CD4-positive, CD25-positive, alpha-beta regulatory T cell (primary cell): ENCODE measurements around the gene CBLB. TPM values are rescaled to one million over a fixed set of nuclear protein-coding genes. Genes with fewer than 3 reads are reported as not detected.

Experiments
- ATAC-seq, 2 donors: fragments of 150-1000 bp; cut with Tn5 transposase; one replicate each; pipeline ENCODE4 v1.10.0; 2021; ENCODE audit warnings: low read depth in 2 of 2, moderate number of reproducible peaks in 2 of 2, moderate library complexity in 1 of 2
- DNase-seq, 3 donors: peaks; one replicate each; pipeline versions ENCODE4 v3.0.0 to v3.0.0-alpha.2; 2012 to 2022; ENCODE audit warnings: mixed read lengths in 1 of 3
- H3K27ac ChIP-seq: one replicate; pipeline ENCODE4 v1.7.0; 2013; ENCODE audit warnings: mild to moderate bottlenecking, low read length; ENCODE audit not compliant: insufficient read depth, poor library complexity, severe bottlenecking
- H3K27me3 ChIP-seq: one replicate; pipeline ENCODE4 v1.7.0; 2013; ENCODE audit warnings: low read length; ENCODE audit not compliant: control insufficient read depth, insufficient read depth
- H3K36me3 ChIP-seq: one replicate; pipeline ENCODE4 v1.7.0; 2013; ENCODE audit warnings: mild to moderate bottlenecking, low read length, moderate library complexity; ENCODE audit not compliant: control insufficient read depth, insufficient read depth
- H3K4me1 ChIP-seq: 2 replicates; pipeline ENCODE4 v1.7.0; 2013; ENCODE audit warnings: mild to moderate bottlenecking, low read length; ENCODE audit not compliant: insufficient read depth, control insufficient read depth, poor library complexity, severe bottlenecking
- H3K4me3 ChIP-seq: one replicate; pipeline ENCODE4 v1.7.0; 2013; ENCODE audit warnings: low read depth, mild to moderate bottlenecking, low read length, moderate library complexity
- H3K9me3 ChIP-seq, 2 experiments: 1 replicate in 1 of 2; 2 replicates in 1 of 2; pipeline ENCODE4 v1.7.0; 2013; ENCODE audit warnings: low read length in 2 of 2, mild to moderate bottlenecking in 1 of 2, moderate library complexity in 1 of 2; ENCODE audit not compliant: control insufficient read depth in 2 of 2
- H3K27ac Mint-ChIP-seq, 3 donors: one replicate each; pipeline ENCODE4 v1.8.0; 2020 to 2022; ENCODE audit warnings: mild to moderate bottlenecking in 3 of 3, mixed read lengths in 3 of 3, moderate library complexity in 2 of 3
- H3K27me3 Mint-ChIP-seq: one replicate; pipeline ENCODE4 v1.8.0; 2022; ENCODE audit warnings: mild to moderate bottlenecking, mixed read lengths
- H3K36me3 Mint-ChIP-seq: one replicate; pipeline ENCODE4 v1.8.0; 2020; ENCODE audit warnings: mixed read lengths
- H3K4me1 Mint-ChIP-seq, 4 donors: one replicate each; pipeline ENCODE4 v1.8.0; 2020 to 2022; ENCODE audit warnings: mixed read lengths in 4 of 4, mild to moderate bottlenecking in 1 of 4
- H3K4me3 Mint-ChIP-seq, 4 donors: one replicate each; pipeline ENCODE4 v1.8.0; 2020 to 2022; ENCODE audit warnings: mild to moderate bottlenecking in 4 of 4, mixed read lengths in 4 of 4, moderate library complexity in 3 of 4
- H3K9me3 Mint-ChIP-seq, 7 donors: one replicate each; pipeline ENCODE4 v1.8.0; 2020 to 2022; ENCODE audit warnings: mixed read lengths in 7 of 7, mild to moderate bottlenecking in 3 of 7, moderate library complexity in 2 of 7
- polyA plus RNA-seq, 4 donors: library from polyadenylated mRNA; unstranded; fragments of 300-500 nt; fragmentation: Illumina TruSeq; gene quantifications; one replicate each; pipeline ENCODE4 v1.2.3, GENCODE V29; 2021
- total RNA-seq: library from RNA; stranded (reverse); gene quantifications from one replicate; pipeline ENCODE4 v1.2.3, GENCODE V29; 2022

The CBLB gene
- total and polyA plus RNA-seq, 5 donors from 2014 or later = 23.9 to 83.1 (median 34.8) TPM

DNA sequence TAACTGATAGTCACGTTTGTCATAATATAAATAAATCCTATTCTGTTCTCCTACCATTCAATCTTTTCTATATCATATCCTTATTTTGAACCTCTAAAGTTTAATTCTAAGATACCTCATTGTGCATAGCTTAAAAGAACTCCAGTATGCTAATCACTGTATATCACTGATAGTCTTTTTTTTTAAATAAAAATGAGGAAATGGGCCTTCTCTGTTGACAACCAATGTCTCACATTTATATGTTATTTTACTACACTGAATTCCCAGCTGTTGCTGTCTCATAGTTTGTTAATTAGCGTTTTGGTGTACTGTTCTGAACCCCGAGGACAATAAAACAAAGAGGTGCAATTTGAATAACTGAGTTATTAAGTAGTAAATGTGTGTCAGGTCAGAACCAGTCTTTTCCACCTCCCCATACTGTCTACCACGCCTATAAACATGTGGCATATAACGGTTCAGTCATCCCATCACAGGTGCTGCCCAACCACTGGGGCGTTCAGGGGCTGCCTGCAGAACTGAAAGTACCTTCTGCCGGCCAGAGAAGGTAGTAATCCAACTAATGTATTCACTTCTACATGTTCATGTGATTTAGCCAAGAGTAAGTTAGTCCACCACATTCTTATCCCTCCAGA is 14.9 kb downstream of the CBLB start:
- no peaks in the 10 kb centered on the region for H3K27me3 ChIP-seq
- H3K27ac Mint-ChIP-seq = peak overlapping the region in 1 of 3 donors; percentile 33
- H3K4me1 ChIP-seq = peaks cover 4% of the 10 kb centered on the region
- H3K27ac ChIP-seq = no peak overlapping the region
- H3K9me3 Mint-ChIP-seq = peaks cover 0 to 5% (median 0%) of the 10 kb centered on the region in 7 donors
- H3K36me3 Mint-ChIP-seq = peaks cover 32% of the 10 kb centered on the region
- ATAC-seq (peak; percentile 20 to 63), DNase-seq (no peak)
- H3K4me3 Mint-ChIP-seq = no peak overlapping the region
- no peaks in the 10 kb centered on the region for H3K9me3 ChIP-seq
- H3K4me1 Mint-ChIP-seq = peaks cover 21 to 47% (median 28%) of the 10 kb centered on the region in 4 donors
- H3K27me3 Mint-ChIP-seq = no peaks in the 10 kb centered on the region
- H3K4me3 ChIP-seq = no peak overlapping the region
- H3K36me3 ChIP-seq = peaks cover 55% of the 10 kb centered on the region

- Mint-ChIP-seq H3K27me3 (no peaks in the 10 kb centered on the region), H3K4me1 (peaks cover 27 to 59% (median 37%) of the 10 kb centered on the region in 4 donors), H3K4me3 (no peak overlapping the region), H3K27ac (no peak overlapping the region), H3K9me3 (peaks cover 0 to 5% (median 0%) of the 10 kb centered on the region in 7 donors), H3K36me3 (peaks cover 29% of the 10 kb centered on the region)
- peaks cover 10% of the 10 kb centered on the region for H3K4me1 ChIP-seq
- no peaks in the 10 kb centered on the region for H3K27me3 ChIP-seq
- no peak for DNase-seq
- H3K4me3 ChIP-seq = no peak overlapping the region
- no peak overlapping the region for H3K27ac ChIP-seq
- peaks cover 52% of the 10 kb centered on the region for H3K36me3 ChIP-seq
- no peaks in the 10 kb centered on the region for H3K9me3 ChIP-seq
- no peak for ATAC-seq
These were observed 17.2 kb downstream of the CBLB start for GRCh38 chr3:105851582-105851981.

DNA sequence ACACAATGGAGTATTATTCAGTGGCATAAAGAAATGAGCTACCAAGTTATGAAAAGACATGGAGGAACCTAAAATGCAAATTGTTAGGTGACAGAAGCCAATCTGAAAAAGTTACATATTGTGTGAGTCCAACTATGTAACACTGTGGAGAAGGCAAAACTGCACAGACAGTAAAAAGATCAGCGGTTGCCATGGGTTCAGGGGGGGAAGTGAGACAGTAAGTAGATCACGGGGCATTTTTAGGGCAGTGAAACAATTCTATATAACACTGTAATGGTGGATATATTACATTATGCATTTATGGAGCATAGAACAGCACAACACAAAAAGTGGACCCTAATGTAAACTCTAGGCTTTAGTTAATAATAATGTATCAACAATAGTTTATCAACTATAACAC is 17.6 kb downstream of the CBLB start:
- no peak overlapping the region for H3K4me3 Mint-ChIP-seq
- Histone ChIP-seq H3K4me3 (no peak overlapping the region), H3K36me3 (peaks cover 50% of the 10 kb centered on the region), H3K4me1 (peaks cover 10% of the 10 kb centered on the region), H3K9me3 (no peaks in the 10 kb centered on the region), H3K27me3 (no peaks in the 10 kb centered on the region), H3K27ac (no peak overlapping the region)
- H3K9me3 Mint-ChIP-seq = peaks cover 0 to 5% (median 0%) of the 10 kb centered on the region in 7 donors
- H3K27ac Mint-ChIP-seq = peak overlapping the region in 1 of 3 donors; percentile 27
- H3K4me1 Mint-ChIP-seq = peaks cover 26 to 59% (median 38%) of the 10 kb centered on the region in 4 donors
- H3K36me3 Mint-ChIP-seq = peaks cover 29% of the 10 kb centered on the region
- no peaks in the 10 kb centered on the region for H3K27me3 Mint-ChIP-seq
- ATAC-seq (no peak), DNase-seq (no peak)

- H3K27me3 ChIP-seq = no peaks in the 10 kb centered on the region
- DNase-seq = no peak
- peaks cover 49% of the 10 kb centered on the region for H3K36me3 ChIP-seq
- peaks cover 13% of the 10 kb centered on the region for H3K4me1 ChIP-seq
- Mint-ChIP-seq H3K9me3 (peaks cover 0 to 5% (median 0%) of the 10 kb centered on the region in 7 donors), H3K4me3 (no peak overlapping the region), H3K4me1 (peaks cover 29 to 57% (median 41%) of the 10 kb centered on the region in 4 donors), H3K36me3 (peaks cover 29% of the 10 kb centered on the region), H3K27me3 (no peaks in the 10 kb centered on the region), H3K27ac (no peak overlapping the region)
- no peak overlapping the region for H3K27ac ChIP-seq
- no peak for ATAC-seq
- H3K9me3 ChIP-seq = no peaks in the 10 kb centered on the region
- no peak overlapping the region for H3K4me3 ChIP-seq
These were observed 18.2 kb downstream of the CBLB start for GRCh38 chr3:105850593-105850992.

DNA sequence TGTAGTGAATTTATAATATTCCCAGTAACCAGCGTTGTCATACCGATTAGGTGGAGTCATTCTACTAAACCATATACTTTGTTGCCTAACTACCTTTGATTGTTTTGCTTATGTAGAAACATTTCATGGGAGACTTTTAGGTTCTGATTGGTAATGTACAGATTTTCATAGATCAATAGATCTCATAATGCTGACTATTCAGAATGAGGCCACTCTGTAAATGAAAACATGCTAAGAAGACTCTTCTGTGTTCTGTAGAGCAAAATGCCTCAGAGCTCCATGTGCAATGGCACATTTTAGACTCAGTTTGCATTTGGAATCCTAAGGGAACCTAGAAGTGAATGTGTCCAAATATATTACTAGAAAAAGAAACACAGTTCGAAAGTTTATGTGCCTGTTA is 20.0 kb downstream of the CBLB start:
- Mint-ChIP-seq H3K36me3 (peaks cover 23% of the 10 kb centered on the region), H3K9me3 (peaks cover 0 to 5% (median 0%) of the 10 kb centered on the region in 7 donors), H3K27me3 (no peaks in the 10 kb centered on the region), H3K4me3 (no peak overlapping the region), H3K4me1 (peaks cover 34 to 61% (median 43%) of the 10 kb centered on the region in 4 donors), H3K27ac (no peak overlapping the region)
- Histone ChIP-seq H3K9me3 (no peaks in the 10 kb centered on the region), H3K27ac (no peak overlapping the region), H3K4me3 (no peak overlapping the region), H3K36me3 (peaks cover 35% of the 10 kb centered on the region), H3K27me3 (no peaks in the 10 kb centered on the region), H3K4me1 (peaks cover 15% of the 10 kb centered on the region)
- DNase-seq = no peak
- no peak for ATAC-seq

- H3K27ac Mint-ChIP-seq = peak overlapping the region in 2 of 3 donors; percentile 13 to 57
- no peak overlapping the region for H3K4me3 ChIP-seq
- H3K27ac ChIP-seq = no peak overlapping the region
- H3K27me3 Mint-ChIP-seq = no peaks in the 10 kb centered on the region
- peak overlapping the region in 2 of 4 donors; percentile 0 to 32 for H3K4me3 Mint-ChIP-seq
- no peak for ATAC-seq
- peaks cover 0 to 5% (median 0%) of the 10 kb centered on the region in 7 donors for H3K9me3 Mint-ChIP-seq
- H3K4me1 ChIP-seq = peaks cover 15% of the 10 kb centered on the region
- H3K36me3 Mint-ChIP-seq = peaks cover 17% of the 10 kb centered on the region
- peaks cover 34 to 60% (median 44%) of the 10 kb centered on the region in 4 donors for H3K4me1 Mint-ChIP-seq
- no peak for DNase-seq
- H3K27me3 ChIP-seq = no peaks in the 10 kb centered on the region
- no peaks in the 10 kb centered on the region for H3K9me3 ChIP-seq
- peaks cover 28% of the 10 kb centered on the region for H3K36me3 ChIP-seq
These were observed 20.9 kb downstream of the CBLB start for GRCh38 chr3:105847865-105848264.

DNA sequence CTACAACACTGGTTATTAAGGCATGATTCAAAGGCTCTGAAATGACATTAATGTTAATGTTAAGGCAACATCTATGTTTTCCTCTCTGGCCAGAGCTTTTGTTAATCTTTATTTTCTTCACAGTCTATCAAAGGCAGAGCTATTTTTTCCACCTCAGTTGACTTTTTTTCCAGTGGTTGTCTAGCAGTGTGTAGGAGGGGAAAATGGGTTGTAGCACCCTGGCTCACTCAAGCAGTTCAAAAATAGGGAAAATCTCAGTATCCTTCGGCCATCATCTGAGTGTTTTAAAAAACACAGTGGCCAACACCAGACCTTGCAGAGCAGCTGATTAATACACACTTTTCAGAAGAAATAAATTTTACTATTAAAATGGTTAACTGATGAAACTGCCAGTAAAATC is 21.4 kb downstream of the CBLB start:
- peaks cover 15% of the 10 kb centered on the region for H3K4me1 ChIP-seq
- H3K27me3 ChIP-seq = no peaks in the 10 kb centered on the region
- no peak overlapping the region for H3K27ac ChIP-seq
- H3K27ac Mint-ChIP-seq = peak overlapping the region in 2 of 3 donors; percentile 16 to 57
- H3K4me3 ChIP-seq = no peak overlapping the region
- peaks cover 0 to 5% (median 0%) of the 10 kb centered on the region in 7 donors for H3K9me3 Mint-ChIP-seq
- H3K36me3 Mint-ChIP-seq = peaks cover 19% of the 10 kb centered on the region
- H3K4me1 Mint-ChIP-seq = peaks cover 36 to 62% (median 46%) of the 10 kb centered on the region in 4 donors
- H3K36me3 ChIP-seq = peaks cover 25% of the 10 kb centered on the region
- no peaks in the 10 kb centered on the region for H3K9me3 ChIP-seq
- DNase-seq (no peak), ATAC-seq (no peak)
- peak overlapping the region in 2 of 4 donors; percentile 1 to 12 for H3K4me3 Mint-ChIP-seq
- H3K27me3 Mint-ChIP-seq = no peaks in the 10 kb centered on the region

GRCh38 chr3:105846809-105847208 is 22.0 kb downstream of the CBLB start:
- Histone ChIP-seq H3K36me3 (peaks cover 23% of the 10 kb centered on the region), H3K4me1 (peaks cover 15% of the 10 kb centered on the region), H3K27me3 (no peaks in the 10 kb centered on the region), H3K27ac (no peak overlapping the region), H3K4me3 (peak overlapping the region; percentile 0), H3K9me3 (no peaks in the 10 kb centered on the region)
- Mint-ChIP-seq H3K9me3 (peaks cover 0 to 5% (median 0%) of the 10 kb centered on the region in 7 donors), H3K27ac (peak overlapping the region in 1 of 3 donors; percentile 57), H3K4me3 (no peak overlapping the region), H3K4me1 (peaks cover 42 to 66% (median 48%) of the 10 kb centered on the region in 4 donors), H3K27me3 (no peaks in the 10 kb centered on the region), H3K36me3 (peaks cover 24% of the 10 kb centered on the region)
- ATAC-seq (no peak), DNase-seq (no peak)
